ENCODE results near the gene DLGAP4.

Gene DLGAP4

DNA sequence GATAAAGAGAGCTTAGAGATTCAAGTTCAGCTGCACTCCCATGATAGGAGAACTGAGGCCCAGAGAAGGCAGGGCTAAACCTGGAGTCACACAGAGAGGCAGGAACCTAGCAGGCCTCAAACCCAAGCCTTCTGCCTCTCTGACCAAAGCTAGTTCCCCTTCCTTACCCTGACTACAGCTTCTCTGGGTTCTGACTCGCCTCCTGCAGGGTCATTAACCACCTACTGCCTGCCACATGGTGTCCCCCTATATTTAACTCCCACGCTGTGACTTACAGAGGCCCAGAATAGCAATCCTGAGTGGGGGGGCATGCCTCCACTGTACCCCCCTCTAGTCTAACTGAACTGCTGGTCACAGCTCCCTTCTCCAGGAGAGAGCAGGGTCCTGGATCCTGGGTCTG is 84.1 kb downstream of the DLGAP4 start:
- TF ChIP-seq CTCF (conservative IDR thresholded peaks at IDR 0.05; ENCODE audit: low read length) = no peak
- no peak overlapping the region for H3K4me3 ChIP-seq (ENCODE audit: low read length)
- no peak for DNase-seq (ENCODE audit: low read depth)

DNA sequence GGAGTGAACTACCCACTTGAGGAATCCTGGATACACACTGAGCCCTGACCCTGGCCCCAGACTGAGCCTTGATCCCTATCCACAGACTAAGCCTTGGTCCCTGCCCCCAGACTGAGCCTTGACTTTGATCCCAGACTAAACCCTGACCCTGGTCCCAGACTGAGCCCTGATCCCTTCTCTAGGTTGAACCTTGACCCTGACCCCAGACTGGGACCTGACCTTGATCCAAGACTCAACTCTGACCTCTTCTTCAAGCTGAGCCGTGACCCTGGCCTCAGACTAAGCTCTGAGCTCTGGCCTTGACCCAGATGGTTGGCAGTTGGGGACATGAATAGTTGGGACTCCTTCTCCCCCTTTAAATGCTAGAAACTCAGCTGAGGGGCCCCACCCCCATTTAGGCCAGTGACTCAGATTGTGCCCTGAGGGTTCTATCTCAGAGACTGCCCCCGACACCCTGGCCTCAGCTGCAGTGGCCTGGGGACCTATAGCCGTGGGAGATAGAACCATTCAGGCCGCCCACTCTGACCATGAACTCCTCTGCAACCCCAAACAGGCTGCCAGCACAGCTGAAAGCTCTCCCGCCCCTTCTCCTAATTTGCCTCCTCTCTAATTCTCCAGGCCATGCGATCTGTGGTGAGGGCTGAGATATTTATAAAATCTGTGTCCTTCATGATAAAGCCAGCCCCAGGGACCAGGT is 84.7 kb downstream of the DLGAP4 start:
- TF ChIP-seq CTCF (conservative IDR thresholded peaks at IDR 0.05; ENCODE audit: low read length) = no peak
- DNase-seq (ENCODE audit: low read depth) = no peak
- H3K4me3 ChIP-seq (ENCODE audit: low read length) = no peak overlapping the region

DNA sequence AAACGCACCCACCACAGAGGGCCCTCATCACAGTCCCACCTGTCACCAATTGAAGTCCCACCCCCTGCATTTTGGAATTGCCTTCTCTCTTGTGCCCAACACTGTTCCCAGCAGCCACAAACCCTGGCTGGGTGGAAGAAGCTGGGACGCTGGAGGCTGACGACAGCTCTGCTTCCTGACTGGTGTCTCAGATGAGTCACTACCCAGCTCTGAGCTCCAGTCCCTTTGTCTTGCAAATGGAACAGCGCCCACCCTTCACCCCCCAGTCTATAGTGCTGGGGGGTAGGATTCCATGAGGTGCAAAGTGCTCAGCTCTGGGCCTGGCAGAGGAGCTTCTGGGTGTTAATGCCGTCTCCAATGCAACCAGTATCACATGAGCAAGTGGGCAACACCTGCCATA is 85.3 kb downstream of the DLGAP4 start:
- H3K4me3 ChIP-seq (ENCODE audit: low read length) = no peak overlapping the region
- DNase-seq (ENCODE audit: low read depth) = no peak
- TF ChIP-seq CTCF (conservative IDR thresholded peaks at IDR 0.05; ENCODE audit: low read length) = no peak

GRCh38 chr20:36391955-36392354 is 85.8 kb downstream of the DLGAP4 start:
- no peak for DNase-seq (ENCODE audit: low read depth)
- no peak overlapping the region for H3K4me3 ChIP-seq (ENCODE audit: low read length)
- no peak for TF ChIP-seq CTCF (conservative IDR thresholded peaks at IDR 0.05; ENCODE audit: low read length)

- TF ChIP-seq CTCF (conservative IDR thresholded peaks at IDR 0.05; ENCODE audit: low read length) = no peak
- no peak overlapping the region for H3K4me3 ChIP-seq (ENCODE audit: low read length)
- DNase-seq (ENCODE audit: low read depth) = no peak
Observed at GRCh38 chr20:36392989-36393388, 86.8 kb downstream of the DLGAP4 start.

GRCh38 chr20:36394340-36394965 is 88.3 kb downstream of the DLGAP4 start:
- no peak overlapping the region for H3K4me3 ChIP-seq (ENCODE audit: low read length)
- DNase-seq (ENCODE audit: low read depth) = no peak
- TF ChIP-seq CTCF (conservative IDR thresholded peaks at IDR 0.05; ENCODE audit: low read length) = no peak

DNA sequence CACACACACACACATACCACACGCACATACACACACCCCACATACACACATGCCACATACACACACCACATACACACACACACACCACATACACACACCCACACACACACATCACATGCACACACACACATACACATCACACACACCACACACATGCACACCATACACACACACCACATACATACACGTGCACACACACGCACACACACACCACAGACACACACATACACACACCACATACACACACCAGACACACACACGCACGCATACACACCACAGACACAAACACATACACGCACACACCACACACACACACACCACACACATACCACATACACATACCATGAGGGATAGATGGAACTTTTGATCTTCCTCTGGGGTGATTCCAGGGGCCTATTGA is 90.2 kb downstream of the DLGAP4 start:
- no peak for TF ChIP-seq CTCF (conservative IDR thresholded peaks at IDR 0.05; ENCODE audit: low read length)
- DNase-seq (ENCODE audit: low read depth) = no peak
- H3K4me3 ChIP-seq (ENCODE audit: low read length) = no peak overlapping the region

All from AG10803 (cell line).